Measurements from ENCODE around the gene CLEC19A. TPM values are rescaled to one million over a fixed set of nuclear protein-coding genes. Genes with fewer than 3 reads are reported as not detected.

CLEC19A gene
- total RNA-seq, 1 experiment from 2014 or later: not detected

GRCh38 chr16:19307587-19308241 is 22.2 kb downstream of the CLEC19A start:
- Mint-ChIP-seq H3K4me3 (ENCODE audit: unreplicated experiment) (no peak overlapping the region), H3K36me3 (ENCODE audit: insufficient read depth, unreplicated experiment) (peaks cover 6% of the 10 kb centered on the region), H3K27me3 (ENCODE audit: insufficient read depth, unreplicated experiment) (peaks cover 4% of the 10 kb centered on the region), H3K4me1 (ENCODE audit: low read depth, unreplicated experiment) (no peaks in the 10 kb centered on the region), H3K27ac (ENCODE audit: unreplicated experiment) (no peak overlapping the region), H3K9me3 (ENCODE audit: unreplicated experiment) (peaks cover under 1% of the 10 kb centered on the region)
- POLR2A ChIA-PET: no interaction called here
- Histone ChIP-seq H3K36me3 (ENCODE audit: control insufficient read depth, insufficient read depth, low read length) (no peaks in the 10 kb centered on the region), H3K4me1 (no peaks in the 10 kb centered on the region), H3K4me3 (ENCODE audit: low read depth, low read length) (no peak overlapping the region), H3K27me3 (replicated peaks; ENCODE audit: control insufficient read depth, insufficient read depth, low read length) (no peaks in the 10 kb centered on the region), H3K9me3 (no peaks in the 10 kb centered on the region)
- CTCF ChIA-PET: no interaction called here
- intact Hi-C loops (cut with micrococcal nuclease; ENCODE audit: unreplicated experiment): no loop called here
- TF ChIP-seq CTCF (IDR thresholded peaks at IDR 0.05; ENCODE audit: insufficient read depth in 1 of 2, low read depth in 1 of 2, low read length in 1 of 2, severe bottlenecking in 1 of 2, unreplicated experiment in 1 of 2): no peak
- no TSS peak for BruUV-seq (replicated peaks)
- peak in 1 of 2 experiments; percentile 57 for DNase-seq

DNA sequence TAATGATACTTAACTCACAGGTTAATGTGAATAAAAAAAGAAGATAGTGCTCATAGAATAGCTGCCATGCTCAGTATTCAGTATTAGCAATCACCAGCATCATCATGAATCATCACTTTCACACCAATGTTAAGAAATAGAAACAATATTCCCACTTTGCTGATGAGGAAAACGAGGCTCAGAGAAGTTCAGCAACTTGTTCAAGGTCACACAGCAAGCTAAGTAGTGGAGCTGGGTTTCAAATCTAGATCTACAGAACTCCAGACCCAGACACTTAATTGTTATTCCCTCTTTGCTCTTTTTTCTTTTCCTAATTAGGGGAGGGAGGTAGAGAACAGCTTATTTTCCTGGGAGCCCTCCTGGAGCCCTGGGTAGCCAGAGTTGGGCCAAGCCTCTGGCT is 22.9 kb downstream of the CLEC19A start:
- no peak for TF ChIP-seq CTCF (IDR thresholded peaks at IDR 0.05; ENCODE audit: insufficient read depth in 1 of 2, low read depth in 1 of 2, low read length in 1 of 2, severe bottlenecking in 1 of 2, unreplicated experiment in 1 of 2)
- peaks cover 7% of the 10 kb centered on the region for H3K9me3 Mint-ChIP-seq (ENCODE audit: unreplicated experiment)
- ChIA-PET CTCF (no interaction called here), POLR2A (no interaction called here)
- no peak for DNase-seq
- H3K4me3 Mint-ChIP-seq (ENCODE audit: unreplicated experiment): no peak overlapping the region
- H3K36me3 Mint-ChIP-seq (ENCODE audit: insufficient read depth, unreplicated experiment): peaks cover 6% of the 10 kb centered on the region
- H3K4me3 ChIP-seq (ENCODE audit: low read depth, low read length): no peak overlapping the region
- no peaks in the 10 kb centered on the region for H3K36me3 ChIP-seq (ENCODE audit: control insufficient read depth, insufficient read depth, low read length)
- BruUV-seq (replicated peaks): no TSS peak
- H3K27me3 ChIP-seq (replicated peaks; ENCODE audit: control insufficient read depth, insufficient read depth, low read length): no peaks in the 10 kb centered on the region
- H3K4me1 Mint-ChIP-seq (ENCODE audit: low read depth, unreplicated experiment): no peaks in the 10 kb centered on the region
- no peak overlapping the region for H3K27ac Mint-ChIP-seq (ENCODE audit: unreplicated experiment)
- H3K9me3 ChIP-seq: no peaks in the 10 kb centered on the region
- H3K4me1 ChIP-seq: no peaks in the 10 kb centered on the region
- no peaks in the 10 kb centered on the region for H3K27me3 Mint-ChIP-seq (ENCODE audit: insufficient read depth, unreplicated experiment)
- intact Hi-C loops (cut with micrococcal nuclease; ENCODE audit: unreplicated experiment): no loop called here

- no peak for DNase-seq
- Mint-ChIP-seq H3K4me1 (ENCODE audit: low read depth, unreplicated experiment) (no peaks in the 10 kb centered on the region), H3K27ac (ENCODE audit: unreplicated experiment) (no peak overlapping the region), H3K36me3 (ENCODE audit: insufficient read depth, unreplicated experiment) (peaks cover 6% of the 10 kb centered on the region), H3K9me3 (ENCODE audit: unreplicated experiment) (peaks cover 8% of the 10 kb centered on the region), H3K27me3 (ENCODE audit: insufficient read depth, unreplicated experiment) (no peaks in the 10 kb centered on the region), H3K4me3 (ENCODE audit: unreplicated experiment) (no peak overlapping the region)
- Histone ChIP-seq H3K4me3 (ENCODE audit: low read depth, low read length) (no peak overlapping the region), H3K9me3 (no peaks in the 10 kb centered on the region), H3K36me3 (ENCODE audit: control insufficient read depth, insufficient read depth, low read length) (no peaks in the 10 kb centered on the region), H3K27me3 (replicated peaks; ENCODE audit: control insufficient read depth, insufficient read depth, low read length) (no peaks in the 10 kb centered on the region), H3K4me1 (no peaks in the 10 kb centered on the region)
- intact Hi-C loops (cut with micrococcal nuclease; ENCODE audit: unreplicated experiment): no loop called here
- no TSS peak for BruUV-seq (replicated peaks)
- TF ChIP-seq CTCF (IDR thresholded peaks at IDR 0.05; ENCODE audit: insufficient read depth in 1 of 2, low read depth in 1 of 2, low read length in 1 of 2, severe bottlenecking in 1 of 2, unreplicated experiment in 1 of 2): no peak
- ChIA-PET CTCF (no interaction called here), POLR2A (no interaction called here)
Observed at GRCh38 chr16:19309178-19309577, 23.6 kb downstream of the CLEC19A start.
